B cell (primary cell): Measurements from ENCODE around the gene KCNH5. TPM values are rescaled to one million over a fixed set of nuclear protein-coding genes. Genes with fewer than 3 reads are reported as not detected.

Experiments
- ATAC-seq: fragments of 200-7000 bp; cut with Tn5 transposase; one replicate; pipeline ENCODE4 v1.10.0; 2021; ENCODE audit warnings: low read depth, mild to moderate bottlenecking, moderate number of reproducible peaks, moderate library complexity
- CTCF ChIA-PET: fragments of 350-600 bp; sonication (Branson Sonifier 250); formaldehyde crosslinking; loops from one replicate; lab custom pipeline; 2021; ENCODE audit warnings: antibody characterized with exemption, inconsistent platforms; lab: Charles Lee
- POLR2A ChIA-PET: fragments of 350-600 bp; sonication (Branson Sonifier 250); formaldehyde crosslinking; loops from one replicate; lab custom pipeline; 2021; ENCODE audit warnings: antibody characterized with exemption; lab: Charles Lee
- DNase-seq: peaks from one replicate; pipeline ENCODE4 v3.0.0; 2013
- H2AFZ ChIP-seq: 2 replicates; pipeline ENCODE4 v1.6.1; 2012; ENCODE audit warnings: mild to moderate bottlenecking, low read depth, low read length; ENCODE audit not compliant: insufficient read depth, poor library complexity, severe bottlenecking
- H3K27ac ChIP-seq, 2 donors: 1 replicate in 1 of 2; 2 replicates in 1 of 2; pipeline ENCODE4 v1.5.1; 2012 to 2013; ENCODE audit warnings: low read length in 2 of 2, mild to moderate bottlenecking in 2 of 2, moderate library complexity in 1 of 2
- H3K27me3 ChIP-seq, 4 experiments: fragments of 200-600 bp in 1 of 4; sonication (generic) in 1 of 4; replicated peaks in 1 of 4; 1 replicate in 2 of 4; 2 replicates in 2 of 4; pipeline versions ENCODE4 v1.6.1 to v1.7.0; 2013 to 2016; ENCODE audit warnings: low read length in 3 of 4, mild to moderate bottlenecking in 2 of 4, mixed read lengths in 1 of 4, moderate library complexity in 1 of 4; ENCODE audit not compliant: insufficient read depth in 4 of 4, control insufficient read depth in 3 of 4; ENCODE audit errors: control extremely low read depth in 1 of 4
- H3K36me3 ChIP-seq, 2 experiments: replicated peaks in 1 of 2; 1 replicate in 1 of 2; 2 replicates in 1 of 2; pipeline versions ENCODE4 v1.6.1 to v1.7.1; 2013; ENCODE audit warnings: low read length in 1 of 2; ENCODE audit not compliant: insufficient read depth in 2 of 2, control insufficient read depth in 1 of 2; ENCODE audit errors: control extremely low read depth in 1 of 2, extremely low read depth in 1 of 2
- H3K4me1 ChIP-seq, 2 donors: fragments of 200-600 bp in 1 of 2; sonication (generic) in 1 of 2; 1 replicate in 1 of 2; 2 replicates in 1 of 2; pipeline versions ENCODE4 v1.5.1 to v1.6.1; 2013 to 2017; ENCODE audit warnings: low read length in 2 of 2; ENCODE audit not compliant: control insufficient read depth in 2 of 2, insufficient read depth in 2 of 2
- H3K4me2 ChIP-seq: replicated peaks from 2 replicates; pipeline ENCODE3; 2012; ENCODE audit warnings: mild to moderate bottlenecking, low read depth, low read length; ENCODE audit not compliant: poor library complexity, severe bottlenecking
- H3K4me3 ChIP-seq, 5 experiments: fragments of 200-600 bp in 1 of 5; sonication (generic) in 1 of 5; 1 replicate in 3 of 5; 2 replicates in 2 of 5; pipeline versions ENCODE4 v1.5.1 to v1.7.0; 2011 to 2016; ENCODE audit warnings: low read length in 4 of 5, mild to moderate bottlenecking in 4 of 5, low read depth in 2 of 5, control low read depth in 1 of 5, moderate library complexity in 1 of 5; ENCODE audit not compliant: insufficient read depth in 1 of 5; ENCODE audit errors: control extremely low read depth in 1 of 5, extremely low read depth in 1 of 5
- H3K79me2 ChIP-seq: fragments of 200-600 bp; sonication (generic); one replicate; pipeline ENCODE4 v1.6.0; 2016; ENCODE audit warnings: low read length; ENCODE audit not compliant: control insufficient read depth, insufficient read depth
- H3K9ac ChIP-seq: fragments of 200-600 bp; sonication (generic); 2 replicates; pipeline ENCODE4 v1.6.1; 2017; ENCODE audit warnings: mild to moderate bottlenecking, low read length, moderate library complexity
- H3K9me3 ChIP-seq, 3 donors: one replicate each; pipeline versions ENCODE4 v1.6.1 to v1.7.1; 2013; ENCODE audit warnings: low read length in 2 of 3; ENCODE audit not compliant: control insufficient read depth in 2 of 3, insufficient read depth in 1 of 3; ENCODE audit errors: control extremely low read depth in 1 of 3
- H4K20me1 ChIP-seq: 2 replicates; pipeline ENCODE4 v1.6.0; 2012; ENCODE audit warnings: mild to moderate bottlenecking, low read length; ENCODE audit not compliant: insufficient read depth, control insufficient read depth, poor library complexity, severe bottlenecking
- H3K27ac Mint-ChIP-seq: one replicate; pipeline ENCODE4 v1.8.0; 2021; ENCODE audit warnings: mixed read lengths
- H3K27me3 Mint-ChIP-seq: one replicate; pipeline ENCODE4 v1.8.0; 2021; ENCODE audit warnings: mixed read lengths
- H3K4me1 Mint-ChIP-seq: one replicate; pipeline ENCODE4 v1.8.0; 2021; ENCODE audit warnings: mixed read lengths
- H3K4me3 Mint-ChIP-seq: one replicate; pipeline ENCODE4 v1.8.0; 2021; ENCODE audit warnings: mixed read lengths
- H3K9me3 Mint-ChIP-seq: one replicate; pipeline ENCODE4 v1.8.0; 2022; ENCODE audit warnings: mixed read lengths; ENCODE audit not compliant: insufficient read depth
- CTCF ChIP-seq: fragments of 200-600 bp; IDR thresholded peaks from one replicate; pipeline ENCODE4 v1.8.0; 2022; ENCODE audit warnings: antibody characterized with exemption, mild to moderate bottlenecking
- EZH2 ChIP-seq: IDR thresholded peaks from 2 replicates; pipeline ENCODE4 v1.6.1; 2012; ENCODE audit warnings: borderline replicate concordance, low read depth, mild to moderate bottlenecking, moderate library complexity, low read length; ENCODE audit not compliant: insufficient read depth, poor library complexity, severe bottlenecking
- WGBS: methylation state at CpG from one replicate; pipeline ENCODE4 v1.1.5; 2013; ENCODE audit warnings: missing lambda C conversion rate; ENCODE audit not compliant: insufficient coverage; 5-methylcytosine and 5-hydroxymethylcytosine counted together
- intact Hi-C: fragments of 100-400 bp; cut with micrococcal nuclease; formaldehyde crosslinking; loops from one replicate; pipeline ENCODE4 v1.10.0; 2022
- polyA plus RNA-seq: library from polyadenylated mRNA; depleted of rRNA; stranded (reverse); fragments of >200 nt; gene quantifications from 2 replicates; pipeline ENCODE4 v1.2.3, GENCODE V29; 2012
- total RNA-seq, 2 donors: library from RNA; stranded (reverse); fragments of 120-200 nt in 1 of 2; gene quantifications; 1 replicate in 1 of 2; 2 replicates in 1 of 2; pipeline versions ENCODE4 v1.2.3 to v1.2.4, GENCODE V29; 2013 to 2022

Gene KCNH5
- total and polyA plus RNA-seq, 2 donors (not counting 1 experiment from before 2014, with no cell fraction given): not detected

GRCh38 chr14:62697461-62697860 is 347.8 kb downstream of the KCNH5 start:
- ATAC-seq (no peak), DNase-seq (no peak)
- H3K27ac Mint-ChIP-seq: no peak overlapping the region
- H3K4me1 ChIP-seq: no peaks in the 10 kb centered on the region
- H2AFZ ChIP-seq: no peak overlapping the region
- no peaks in the 10 kb centered on the region for H3K36me3 ChIP-seq
- no peaks in the 10 kb centered on the region for H3K79me2 ChIP-seq
- H3K9me3 Mint-ChIP-seq: peaks cover 2% of the 10 kb centered on the region
- H3K4me2 ChIP-seq: no peak overlapping the region
- ChIA-PET POLR2A (no interaction called here), CTCF (no interaction called here)
- no peak overlapping the region for H3K4me3 Mint-ChIP-seq
- no peaks in the 10 kb centered on the region for H3K9me3 ChIP-seq
- H3K4me1 Mint-ChIP-seq: no peaks in the 10 kb centered on the region
- intact Hi-C loops: no loop called here
- H3K27me3 Mint-ChIP-seq: no peaks in the 10 kb centered on the region
- H3K9ac ChIP-seq: no peak overlapping the region
- no peaks in the 10 kb centered on the region for H3K27me3 ChIP-seq
- no peaks in the 10 kb centered on the region for H4K20me1 ChIP-seq
- H3K27ac ChIP-seq: no peak overlapping the region
- no peak overlapping the region for H3K4me3 ChIP-seq
- WGBS: no CpG with 5 or more reads among the region's 1 CpG
- no peak for TF ChIP-seq EZH2
- no peak for TF ChIP-seq CTCF

GRCh38 chr14:62696929-62697328 is 348.3 kb downstream of the KCNH5 start:
- no peaks in the 10 kb centered on the region for H3K4me1 ChIP-seq
- ChIA-PET CTCF (no interaction called here), POLR2A (no interaction called here)
- no CpG with 5 or more reads among the region's 4 CpGs for WGBS
- ATAC-seq (no peak), DNase-seq (no peak)
- H3K9me3 Mint-ChIP-seq: peaks cover 2% of the 10 kb centered on the region
- no peaks in the 10 kb centered on the region for H3K27me3 Mint-ChIP-seq
- no peak overlapping the region for H3K4me3 Mint-ChIP-seq
- no peaks in the 10 kb centered on the region for H3K79me2 ChIP-seq
- intact Hi-C loops: no loop called here
- H3K9ac ChIP-seq: no peak overlapping the region
- no peaks in the 10 kb centered on the region for H3K4me1 Mint-ChIP-seq
- no peaks in the 10 kb centered on the region for H3K9me3 ChIP-seq
- H3K4me2 ChIP-seq: no peak overlapping the region
- no peak overlapping the region for H3K4me3 ChIP-seq
- no peak overlapping the region for H3K27ac ChIP-seq
- H2AFZ ChIP-seq: no peak overlapping the region
- no peaks in the 10 kb centered on the region for H3K27me3 ChIP-seq
- H3K36me3 ChIP-seq: no peaks in the 10 kb centered on the region
- TF ChIP-seq EZH2: no peak
- TF ChIP-seq CTCF: no peak
- no peaks in the 10 kb centered on the region for H4K20me1 ChIP-seq
- H3K27ac Mint-ChIP-seq: no peak overlapping the region
